HuH-7 (cell line): ENCODE data around the gene ATG9A.
A peak's percentile ranks its signal among the peaks of the same experiment; 100 is the strongest.
"Not testable (repeated sequence)": the region's sequence is repeated elsewhere in the genome, so short reads cannot be mapped to it uniquely, and the experiment has no call there.

ENCODE experiments used
- DNase-seq: peaks from one replicate; pipeline ENCODE4 v3.0.0; 2011; ENCODE audit warnings: low spot score

ATG9A gene

GRCh38 chr2:219229305-219230058, at the start of gene ATG9A, which contains the start of gene ANKZF1:
TSS of gene ATG9A (minus strand) at chr2:219229636. CDS start at chr2:219228024, 1,612 bp downstream.
TSS of gene ANKZF1 (plus strand) at chr2:219229806. CDS start at chr2:219230258, 452 bp downstream.
- DNase-seq: peak; percentile 99

GRCh38 chr2:219278655-219279150, 49.3 kb upstream of the ATG9A start:
- no peak for DNase-seq

GRCh38 chr2:219277703-219278654, 48.5 kb upstream of the ATG9A start:
- DNase-seq: peak; percentile 84

- DNase-seq: no peak
Measured at GRCh38 chr2:219274361-219274921, 45.0 kb upstream of the ATG9A start.

- DNase-seq: no peak
Measured at GRCh38 chr2:219273937-219274336, 44.5 kb upstream of the ATG9A start.

- DNase-seq: no peak
Measured at GRCh38 chr2:219272995-219273394, 43.6 kb upstream of the ATG9A start.

GRCh38 chr2:219272356-219272755, 42.9 kb upstream of the ATG9A start:
- no peak for DNase-seq

GRCh38 chr2:219271021-219271420, 41.6 kb upstream of the ATG9A start:
- DNase-seq: no peak

GRCh38 chr2:219270055-219270372, 40.6 kb upstream of the ATG9A start:
- DNase-seq: no peak

GRCh38 chr2:219269362-219270054, 40.1 kb upstream of the ATG9A start:
- no peak for DNase-seq

GRCh38 chr2:219268294-219268693, 38.9 kb upstream of the ATG9A start:
- DNase-seq: no peak

GRCh38 chr2:219266886-219267285, 37.5 kb upstream of the ATG9A start:
- DNase-seq: no peak

- no peak for DNase-seq
Measured at GRCh38 chr2:219266232-219266631, 36.8 kb upstream of the ATG9A start.

GRCh38 chr2:219261024-219261855, 31.8 kb upstream of the ATG9A start:
- DNase-seq: no peak

- not testable (repeated sequence) for DNase-seq
Measured at GRCh38 chr2:219258942-219259341, 29.5 kb upstream of the ATG9A start.

GRCh38 chr2:219254590-219255201, 25.3 kb upstream of the ATG9A start:
- no peak for DNase-seq

- peak; percentile 92 for DNase-seq
Measured at GRCh38 chr2:219253753-219254589, 24.5 kb upstream of the ATG9A start, which contains the start of gene TUBA4A. TSS of gene TUBA4A (minus strand) at chr2:219253918. CDS start at chr2:219253858, 60 bp downstream.

- DNase-seq: no peak
Measured at GRCh38 chr2:219252900-219253752, 23.7 kb upstream of the ATG9A start, which contains the start of gene TUBA4B. TSS of gene TUBA4B (plus strand) at chr2:219253243. CDS start at chr2:219253408, 165 bp downstream.
